SJCRH30 (cell line): ENCODE results near the gene ARRDC4. TPM values are rescaled to one million over a fixed set of nuclear protein-coding genes. Genes with fewer than 3 reads are reported as not detected.

Experiments
- DNase-seq, 2 experiments: peaks; one replicate each; pipeline ENCODE4 v3.0.0-alpha.2; 2015 to 2020
- H3K27ac ChIP-seq: fragments of 250-450 bp; sonication (Bioruptor Pico); 2 replicates; pipeline ENCODE4 v1.5.1; 2020; ENCODE audit warnings: mild to moderate bottlenecking, moderate library complexity
- H3K27me3 ChIP-seq: fragments of 250-450 bp; sonication (Bioruptor Pico); 2 replicates; pipeline ENCODE4 v1.5.1; 2020; ENCODE audit warnings: mild to moderate bottlenecking, moderate library complexity
- H3K36me3 ChIP-seq: fragments of 250-450 bp; sonication (Bioruptor Pico); 2 replicates; pipeline ENCODE4 v1.5.1; 2020; ENCODE audit warnings: mild to moderate bottlenecking, moderate library complexity
- H3K4me1 ChIP-seq: fragments of 250-450 bp; sonication (Bioruptor Pico); 2 replicates; pipeline ENCODE4 v1.5.1; 2020; ENCODE audit warnings: mild to moderate bottlenecking, moderate library complexity
- H3K4me3 ChIP-seq: fragments of 250-450 bp; sonication (Bioruptor Pico); 2 replicates; pipeline ENCODE4 v1.5.1; 2020; ENCODE audit warnings: mild to moderate bottlenecking, moderate library complexity
- H3K9me3 ChIP-seq: fragments of 250-450 bp; sonication (Bioruptor Pico); replicated peaks from 2 replicates; pipeline ENCODE4 v1.5.1; 2020; ENCODE audit warnings: mild to moderate bottlenecking, moderate library complexity
- total RNA-seq: library from RNA; depleted of rRNA; stranded (reverse); fragments of >200 nt; shearing (Covaris generic); gene quantifications from 2 replicates; pipeline ENCODE4 v1.2.3, GENCODE V29; 2014

ARRDC4 gene
- total RNA-seq, 1 experiment from 2014 or later = 4.6 TPM

- Histone ChIP-seq H3K27ac (no peak overlapping the region), H3K36me3 (no peaks in the 10 kb centered on the region), H3K4me3 (no peak overlapping the region), H3K27me3 (no peaks in the 10 kb centered on the region), H3K4me1 (no peaks in the 10 kb centered on the region), H3K9me3 (no peaks in the 10 kb centered on the region)
- DNase-seq = no peak
Measured at GRCh38 chr15:97955035-97955434, 5.5 kb upstream of the ARRDC4 start.

- Histone ChIP-seq H3K36me3 (no peaks in the 10 kb centered on the region), H3K9me3 (no peaks in the 10 kb centered on the region), H3K4me3 (no peak overlapping the region), H3K4me1 (no peaks in the 10 kb centered on the region), H3K27me3 (no peaks in the 10 kb centered on the region), H3K27ac (no peak overlapping the region)
- no peak for DNase-seq
Measured at GRCh38 chr15:97955529-97955928, 5.0 kb upstream of the ARRDC4 start.

- Histone ChIP-seq H3K4me1 (no peaks in the 10 kb centered on the region), H3K9me3 (no peaks in the 10 kb centered on the region), H3K36me3 (no peaks in the 10 kb centered on the region), H3K27ac (no peak overlapping the region), H3K4me3 (peak overlapping the region; percentile 40), H3K27me3 (no peaks in the 10 kb centered on the region)
- DNase-seq = no peak
Measured at GRCh38 chr15:97959724-97960363, 659 bp upstream of the ARRDC4 start.

GRCh38 chr15:97961067-97961954 lies 808 bp downstream of the ARRDC4 start:
- peak in 1 of 2 experiments; percentile 5 for DNase-seq
- H3K4me3 ChIP-seq = peak overlapping the region; percentile 71
- H3K9me3 ChIP-seq = no peaks in the 10 kb centered on the region
- no peaks in the 10 kb centered on the region for H3K27me3 ChIP-seq
- H3K4me1 ChIP-seq = no peaks in the 10 kb centered on the region
- no peak overlapping the region for H3K27ac ChIP-seq
- H3K36me3 ChIP-seq = no peaks in the 10 kb centered on the region

- Histone ChIP-seq H3K4me3 (no peak overlapping the region), H3K27me3 (no peaks in the 10 kb centered on the region), H3K4me1 (no peaks in the 10 kb centered on the region), H3K36me3 (no peaks in the 10 kb centered on the region), H3K27ac (no peak overlapping the region), H3K9me3 (no peaks in the 10 kb centered on the region)
- no peak for DNase-seq
Measured at GRCh38 chr15:97962263-97962662, 1.8 kb downstream of the ARRDC4 start.

- Histone ChIP-seq H3K4me3 (no peak overlapping the region), H3K9me3 (no peaks in the 10 kb centered on the region), H3K36me3 (no peaks in the 10 kb centered on the region), H3K27me3 (no peaks in the 10 kb centered on the region), H3K27ac (no peak overlapping the region), H3K4me1 (no peaks in the 10 kb centered on the region; the same call in 1 of the 2 replicates)
- DNase-seq = no peak
Measured at GRCh38 chr15:97963779-97964178, 3.3 kb downstream of the ARRDC4 start.

GRCh38 chr15:97966246-97966645 lies 5.7 kb downstream of the ARRDC4 start:
- Histone ChIP-seq H3K36me3 (no peaks in the 10 kb centered on the region), H3K4me3 (no peak overlapping the region), H3K27me3 (no peaks in the 10 kb centered on the region), H3K27ac (no peak overlapping the region), H3K4me1 (no peaks in the 10 kb centered on the region; the same call in 1 of the 2 replicates), H3K9me3 (no peaks in the 10 kb centered on the region)
- DNase-seq = no peak

- DNase-seq = no peak
- Histone ChIP-seq H3K27ac (no peak overlapping the region), H3K9me3 (no peaks in the 10 kb centered on the region), H3K4me1 (no peaks in the 10 kb centered on the region; the same call in 1 of the 2 replicates), H3K36me3 (no peaks in the 10 kb centered on the region), H3K4me3 (no peak overlapping the region), H3K27me3 (no peaks in the 10 kb centered on the region)
Measured at GRCh38 chr15:97966924-97967620, 6.6 kb downstream of the ARRDC4 start.

GRCh38 chr15:97967881-97968280 lies 7.4 kb downstream of the ARRDC4 start:
- H3K4me3 ChIP-seq = no peak overlapping the region
- H3K27me3 ChIP-seq = no peaks in the 10 kb centered on the region
- H3K36me3 ChIP-seq = no peaks in the 10 kb centered on the region; the same call in 1 of the 2 replicates
- no peak overlapping the region for H3K27ac ChIP-seq
- H3K9me3 ChIP-seq = no peaks in the 10 kb centered on the region
- DNase-seq = no peak
- no peaks in the 10 kb centered on the region; the same call in 1 of the 2 replicates for H3K4me1 ChIP-seq

GRCh38 chr15:97968380-97968779 lies 7.9 kb downstream of the ARRDC4 start:
- Histone ChIP-seq H3K9me3 (no peaks in the 10 kb centered on the region), H3K4me3 (no peak overlapping the region), H3K27ac (no peak overlapping the region), H3K4me1 (no peaks in the 10 kb centered on the region; the same call in 1 of the 2 replicates), H3K27me3 (no peaks in the 10 kb centered on the region), H3K36me3 (no peaks in the 10 kb centered on the region; the same call in 1 of the 2 replicates)
- DNase-seq = no peak

- Histone ChIP-seq H3K36me3 (no peaks in the 10 kb centered on the region; the same call in 1 of the 2 replicates), H3K4me3 (no peak overlapping the region), H3K27ac (no peak overlapping the region), H3K27me3 (no peaks in the 10 kb centered on the region), H3K4me1 (no peaks in the 10 kb centered on the region; the same call in 1 of the 2 replicates), H3K9me3 (no peaks in the 10 kb centered on the region)
- DNase-seq = no peak
Measured at GRCh38 chr15:97972366-97972765, 11.9 kb downstream of the ARRDC4 start.

GRCh38 chr15:97976129-97976528 lies 15.6 kb downstream of the ARRDC4 start:
- Histone ChIP-seq H3K4me3 (no peak overlapping the region), H3K27ac (no peak overlapping the region), H3K9me3 (no peaks in the 10 kb centered on the region), H3K27me3 (no peaks in the 10 kb centered on the region), H3K4me1 (0 out of 2 replicates have a peak, but pooled peaks cover 6% of the 10 kb centered on the region), H3K36me3 (no peaks in the 10 kb centered on the region; the same call in 1 of the 2 replicates)
- no peak for DNase-seq

GRCh38 chr15:97976766-97977503 lies 16.4 kb downstream of the ARRDC4 start:
- Histone ChIP-seq H3K4me1 (0 out of 2 replicates have a peak, but pooled peaks cover 6% of the 10 kb centered on the region), H3K4me3 (no peak overlapping the region), H3K27ac (no peak overlapping the region), H3K36me3 (no peaks in the 10 kb centered on the region; the same call in 1 of the 2 replicates), H3K27me3 (no peaks in the 10 kb centered on the region), H3K9me3 (no peaks in the 10 kb centered on the region)
- DNase-seq = no peak

GRCh38 chr15:97977734-97978133 lies 17.2 kb downstream of the ARRDC4 start:
- H3K9me3 ChIP-seq = no peaks in the 10 kb centered on the region
- DNase-seq = no peak
- 0 out of 2 replicates have a peak, but pooled peaks cover 6% of the 10 kb centered on the region for H3K4me1 ChIP-seq
- no peak overlapping the region for H3K4me3 ChIP-seq
- H3K27ac ChIP-seq = no peak overlapping the region
- no peaks in the 10 kb centered on the region for H3K27me3 ChIP-seq
- no peaks in the 10 kb centered on the region; the same call in 1 of the 2 replicates for H3K36me3 ChIP-seq
